Activated T-helper 9 cell treated with anti-CD3 and anti-CD28 coated beads, Interleukin-2, amount 50 U/mL, for 16 hours (primary cell): ENCODE measurements around the gene IFNB1.

Experiments used
- DNase-seq: peaks from one replicate; pipeline ENCODE4 v3.0.0-alpha.2; 2020; ENCODE audit warnings: low read depth

Gene IFNB1

GRCh38 chr9:21077781-21078180, at the start of gene IFNB1:
TSS of gene IFNB1 (minus strand) at chr9:21077942. CDS start at chr9:21077869, 73 bp downstream.
- DNase-seq, result no peak

GRCh38 chr9:21121595-21122251, 44.0 kb upstream of the IFNB1 start:
- DNase-seq, result no peak

GRCh38 chr9:21121079-21121478, 43.3 kb upstream of the IFNB1 start:
- DNase-seq, result no peak

- no peak for DNase-seq
Measured at GRCh38 chr9:21119093-21119770, 41.5 kb upstream of the IFNB1 start.

- no peak for DNase-seq
Measured at GRCh38 chr9:21114311-21114710, 36.6 kb upstream of the IFNB1 start.

GRCh38 chr9:21110708-21111576, 33.2 kb upstream of the IFNB1 start:
- no peak for DNase-seq

GRCh38 chr9:21104787-21105186, 27.0 kb upstream of the IFNB1 start:
- no peak for DNase-seq

- no peak for DNase-seq
Measured at GRCh38 chr9:21102305-21102704, 24.6 kb upstream of the IFNB1 start.

- DNase-seq, result no peak
Measured at GRCh38 chr9:21097817-21098216, 20.1 kb upstream of the IFNB1 start.

- no peak for DNase-seq
Measured at GRCh38 chr9:21096901-21097255, 19.1 kb upstream of the IFNB1 start.

GRCh38 chr9:21096172-21096900, 18.6 kb upstream of the IFNB1 start:
- DNase-seq, result no peak

- no peak for DNase-seq
Measured at GRCh38 chr9:21095561-21095960, 17.8 kb upstream of the IFNB1 start.

GRCh38 chr9:21086538-21086937, 8.8 kb upstream of the IFNB1 start:
- DNase-seq, result no peak

- DNase-seq, result no peak
Measured at GRCh38 chr9:21085005-21085404, 7.3 kb upstream of the IFNB1 start.

- DNase-seq, result no peak
Measured at GRCh38 chr9:21084242-21084850, 6.6 kb upstream of the IFNB1 start.

- DNase-seq, result no peak
Measured at GRCh38 chr9:21082671-21083070, 4.9 kb upstream of the IFNB1 start.

GRCh38 chr9:21081999-21082398, 4.3 kb upstream of the IFNB1 start:
- no peak for DNase-seq

GRCh38 chr9:21081451-21081850, 3.7 kb upstream of the IFNB1 start:
- no peak for DNase-seq

GRCh38 chr9:21080793-21081192, 3.1 kb upstream of the IFNB1 start:
- DNase-seq, result no peak

GRCh38 chr9:21078702-21079101, 960 bp upstream of the IFNB1 start:
- no peak for DNase-seq

- no peak for DNase-seq
Measured at GRCh38 chr9:21075484-21075883, 2.3 kb downstream of the IFNB1 start.

GRCh38 chr9:21070906-21071305, 6.8 kb downstream of the IFNB1 start:
- DNase-seq, result no peak
